WTC11 (cell line): ENCODE data around the gene STARD10. TPM values are rescaled to one million over a fixed set of nuclear protein-coding genes. Genes with fewer than 3 reads are reported as not detected.

Experiments
- ATAC-seq: fragments of 200-7000 bp; cut with Tn5 transposase; 2 replicates; pipeline ENCODE4 v1.10.0; 2021; ENCODE audit warnings: mild to moderate bottlenecking, moderate library complexity
- CTCF ChIA-PET: fragments of 300-600 bp; sonication (Branson Sonifier 250); formaldehyde crosslinking; loops from one replicate; lab custom pipeline; 2021; ENCODE audit warnings: antibody characterized with exemption; lab: Charles Lee
- POLR2A ChIA-PET: fragments of 350-600 bp; sonication (Branson Sonifier 250); formaldehyde crosslinking; loops from one replicate; lab custom pipeline; 2021; ENCODE audit warnings: antibody characterized with exemption; lab: Charles Lee
- DNase-seq: peaks from one replicate; pipeline ENCODE4 v3.0.0; 2021; ENCODE audit warnings: low spot score
- H3K27ac Mint-ChIP-seq: 2 replicates; pipeline ENCODE4 v1.8.0; 2021; ENCODE audit warnings: mixed read lengths
- H3K27me3 Mint-ChIP-seq: 2 replicates; pipeline ENCODE4 v1.8.0; 2021; ENCODE audit warnings: low read depth, mild to moderate bottlenecking, moderate library complexity, mixed read lengths
- H3K36me3 Mint-ChIP-seq: 2 replicates; pipeline ENCODE4 v1.8.0; 2021; ENCODE audit warnings: mixed read lengths
- H3K4me1 Mint-ChIP-seq: 2 replicates; pipeline ENCODE4 v1.8.0; 2022; ENCODE audit warnings: mixed read lengths
- H3K4me3 Mint-ChIP-seq: 2 replicates; pipeline ENCODE4 v1.8.0; 2021; ENCODE audit warnings: mild to moderate bottlenecking, moderate library complexity, mixed read lengths
- H3K9me3 Mint-ChIP-seq: 2 replicates; pipeline ENCODE4 v1.8.0; 2021; ENCODE audit warnings: mixed read lengths
- ARID4B ChIP-seq: sonication (generic); formaldehyde crosslinking; IDR thresholded peaks from 2 replicates; pipeline ENCODE4 v1.8.0; 2023; ENCODE audit warnings: missing genetic modification reagents, mild to moderate bottlenecking, borderline replicate concordance
- ATF6 ChIP-seq: sonication (generic); formaldehyde crosslinking; IDR thresholded peaks from 2 replicates; pipeline ENCODE4 v1.8.1; 2023; ENCODE audit warnings: mild to moderate bottlenecking, missing genetic modification reagents
- CDX4 ChIP-seq: fragments of 250-450 bp; sonication (Bioruptor Pico); IDR thresholded peaks from 2 replicates; pipeline ENCODE4 v1.9.0; 2021; ENCODE audit warnings: moderate library complexity, mild to moderate bottlenecking, inconsistent platforms, borderline replicate concordance
- CREM ChIP-seq: sonication (generic); formaldehyde crosslinking; IDR thresholded peaks from 2 replicates; pipeline ENCODE4 v1.8.1; 2022; ENCODE audit warnings: mild to moderate bottlenecking, missing genetic modification reagents, moderate library complexity
- GRHL2 ChIP-seq: fragments of 250-450 bp; sonication (Bioruptor Pico); IDR thresholded peaks from 2 replicates; pipeline ENCODE4 v1.8.0; 2022; ENCODE audit warnings: mild to moderate bottlenecking, moderate library complexity; ENCODE audit not compliant: insufficient replicate concordance, severe bottlenecking
- KAT7 ChIP-seq: sonication (generic); formaldehyde crosslinking; IDR thresholded peaks from 2 replicates; pipeline ENCODE4 v1.8.1; 2023; ENCODE audit warnings: missing genetic modification reagents, mild to moderate bottlenecking, borderline replicate concordance
- MYBL2 ChIP-seq: sonication (generic); formaldehyde crosslinking; IDR thresholded peaks from 2 replicates; pipeline ENCODE4 v1.8.1; 2023; ENCODE audit warnings: mild to moderate bottlenecking, moderate library complexity, missing genetic modification reagents
- NR3C1 ChIP-seq: sonication (generic); formaldehyde crosslinking; conservative IDR thresholded peaks from 2 replicates; pipeline ENCODE4 v1.8.1; 2023; ENCODE audit warnings: low read depth, mild to moderate bottlenecking, missing genetic modification reagents
- PRRX2 ChIP-seq: fragments of 250-450 bp; sonication (Bioruptor Pico); IDR thresholded peaks from 2 replicates; pipeline ENCODE4 v1.8.0; 2021; ENCODE audit warnings: mild to moderate bottlenecking
- SMAD4 ChIP-seq: sonication (generic); formaldehyde crosslinking; IDR thresholded peaks from 2 replicates; pipeline ENCODE4 v1.8.0; 2022; ENCODE audit warnings: mild to moderate bottlenecking, missing genetic modification reagents
- SP1 ChIP-seq: sonication (generic); formaldehyde crosslinking; conservative IDR thresholded peaks from 2 replicates; pipeline ENCODE4 v1.8.1; 2022; ENCODE audit warnings: missing genetic modification reagents
- ZBTB21 ChIP-seq: sonication (generic); formaldehyde crosslinking; IDR thresholded peaks from 2 replicates; pipeline ENCODE4 v1.8.1; 2023; ENCODE audit warnings: mild to moderate bottlenecking, missing genetic modification reagents, borderline replicate concordance
- ZNF425 ChIP-seq: fragments of 250-450 bp; sonication (Bioruptor Pico); conservative IDR thresholded peaks from 2 replicates; pipeline ENCODE4 v1.9.0; 2021; ENCODE audit warnings: mild to moderate bottlenecking
- total RNA-seq: library from RNA; stranded (reverse); gene quantifications from 3 replicates; pipeline ENCODE4 v1.2.3, GENCODE V29; 2021
- TF ChIP-seq, protein P1 (sequence below): sonication (generic); formaldehyde crosslinking; IDR thresholded peaks from 2 replicates; pipeline ENCODE4 v1.8.0; 2023; ENCODE audit warnings: missing genetic modification reagents

Gene STARD10
- total RNA-seq, 1 experiment from 2014 or later: 32.0 TPM

GRCh38 chr11:72739240-72740059 lies 54.4 kb downstream of the STARD10 start:
- Mint-ChIP-seq H3K4me1 (peaks cover 68% of the 10 kb centered on the region), H3K27me3 (no peaks in the 10 kb centered on the region), H3K36me3 (no peaks in the 10 kb centered on the region; the same call in 1 of the 2 replicates), H3K4me3 (no peak overlapping the region), H3K9me3 (no peaks in the 10 kb centered on the region), H3K27ac (peak overlapping the region; percentile 70)
- ChIA-PET CTCF (interaction anchor here (1.4 to 3.8 kb wide), 2 partner anchors 14 to 612 kb away, joined by 3 to 19 read pairs; no protein-coding TSS in a partner anchor), POLR2A (interaction anchor here (0.6 kb wide), 1 partner anchor 453 kb away, joined by 4 read pairs; no protein-coding TSS in a partner anchor)
- no peak for ATAC-seq
- DNase-seq: no peak
- no peak for TF ChIP-seq SMAD4 (CRISPR knock-in tag)
- TF ChIP-seq SP1: no peak
- TF ChIP-seq ATF6: no peak
- TF ChIP-seq CREM (CRISPR knock-in tag): no peak
- no peak for TF ChIP-seq PRRX2 (CRISPR knock-in tag)
- TF ChIP-seq NR3C1: no peak
- TF ChIP-seq, protein P1, sequence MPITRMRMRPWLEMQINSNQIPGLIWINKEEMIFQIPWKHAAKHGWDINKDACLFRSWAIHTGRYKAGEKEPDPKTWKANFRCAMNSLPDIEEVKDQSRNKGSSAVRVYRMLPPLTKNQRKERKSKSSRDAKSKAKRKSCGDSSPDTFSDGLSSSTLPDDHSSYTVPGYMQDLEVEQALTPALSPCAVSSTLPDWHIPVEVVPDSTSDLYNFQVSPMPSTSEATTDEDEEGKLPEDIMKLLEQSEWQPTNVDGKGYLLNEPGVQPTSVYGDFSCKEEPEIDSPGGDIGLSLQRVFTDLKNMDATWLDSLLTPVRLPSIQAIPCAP: no peak
- no peak for TF ChIP-seq ZBTB21 (CRISPR knock-in tag)
- TF ChIP-seq KAT7 (CRISPR knock-in tag): no peak
- no peak for TF ChIP-seq CDX4 (CRISPR knock-in tag)
- no peak for TF ChIP-seq GRHL2 (CRISPR knock-in tag)
- no peak for TF ChIP-seq ZNF425 (CRISPR knock-in tag)
- TF ChIP-seq ARID4B (CRISPR knock-in tag): no peak
- TF ChIP-seq MYBL2 (CRISPR knock-in tag): no peak
